Islet precursor cell (in vitro differentiated cells): ENCODE results near the gene ANKS1A.
A peak's percentile ranks its signal among the peaks of the same experiment; 100 is the strongest.

Experiments
- DNase-seq: peaks from one replicate; pipeline ENCODE4 v3.0.0-alpha.2; 2018

ANKS1A gene

DNA sequence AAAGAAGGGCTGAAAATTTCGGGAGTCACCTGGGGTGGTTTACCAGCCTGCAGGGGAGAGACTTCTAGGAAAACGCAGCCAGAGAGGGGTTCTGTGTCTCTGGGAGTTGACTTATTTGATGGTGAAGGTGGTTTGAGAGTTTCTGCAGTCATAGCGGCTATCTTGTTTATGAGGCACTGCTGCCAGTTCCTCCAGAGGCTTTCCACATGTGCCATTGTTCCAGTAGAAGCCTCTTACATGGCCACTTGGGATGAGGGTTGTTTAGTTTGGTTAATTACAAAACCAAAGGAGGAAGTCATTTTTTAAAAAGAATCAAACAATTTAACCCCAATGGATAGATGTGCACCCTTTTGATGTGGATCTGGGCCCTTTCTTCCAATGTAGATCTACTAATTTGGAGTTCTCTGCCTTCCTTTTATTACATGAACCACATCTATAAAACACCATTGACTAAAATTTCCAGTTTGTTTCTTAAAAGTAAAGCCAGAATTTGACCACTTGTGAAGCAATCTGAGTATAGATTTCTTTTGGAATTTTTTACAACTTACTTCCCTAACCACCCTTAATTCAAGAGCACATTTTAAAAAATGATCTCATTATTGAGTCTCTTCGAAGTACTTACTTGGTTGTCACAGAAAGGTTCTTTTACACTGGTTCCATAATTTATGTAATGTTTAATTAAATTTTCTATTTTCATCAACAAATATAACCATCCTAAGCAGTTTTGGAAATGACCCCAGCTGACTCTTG is 154.5 kb downstream of the ANKS1A start:
- peak; percentile 47 for DNase-seq

DNA sequence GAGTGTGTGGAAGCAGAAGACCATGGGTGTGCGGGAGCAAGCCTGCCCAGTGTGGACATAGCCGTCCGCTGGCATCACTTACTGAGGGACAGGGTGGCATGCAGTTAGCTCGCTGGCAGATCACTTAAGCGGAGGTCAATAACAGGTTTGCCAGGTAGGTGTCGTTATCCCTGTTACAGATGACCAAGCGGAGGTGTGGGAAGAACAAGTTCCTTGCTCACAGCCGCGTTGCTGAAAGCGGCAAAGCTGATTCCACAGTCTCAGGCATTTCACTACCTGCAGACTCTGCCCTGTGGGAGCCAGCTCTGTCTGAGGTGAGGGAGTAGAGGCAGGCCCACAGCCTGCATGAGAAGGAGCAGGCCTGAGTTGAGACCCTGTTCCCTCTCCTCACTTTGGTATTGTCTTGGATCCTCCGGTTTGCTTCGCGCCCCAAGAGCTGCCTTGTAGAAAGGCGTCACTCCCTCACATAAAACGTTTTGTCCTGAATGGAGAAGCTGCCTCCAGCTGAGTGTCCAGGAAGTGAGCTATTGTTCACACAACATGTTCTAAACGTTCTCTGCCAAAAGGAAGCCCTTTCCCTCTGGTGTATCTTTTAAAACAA is 155.2 kb downstream of the ANKS1A start:
- DNase-seq, result peak; percentile 54

DNA sequence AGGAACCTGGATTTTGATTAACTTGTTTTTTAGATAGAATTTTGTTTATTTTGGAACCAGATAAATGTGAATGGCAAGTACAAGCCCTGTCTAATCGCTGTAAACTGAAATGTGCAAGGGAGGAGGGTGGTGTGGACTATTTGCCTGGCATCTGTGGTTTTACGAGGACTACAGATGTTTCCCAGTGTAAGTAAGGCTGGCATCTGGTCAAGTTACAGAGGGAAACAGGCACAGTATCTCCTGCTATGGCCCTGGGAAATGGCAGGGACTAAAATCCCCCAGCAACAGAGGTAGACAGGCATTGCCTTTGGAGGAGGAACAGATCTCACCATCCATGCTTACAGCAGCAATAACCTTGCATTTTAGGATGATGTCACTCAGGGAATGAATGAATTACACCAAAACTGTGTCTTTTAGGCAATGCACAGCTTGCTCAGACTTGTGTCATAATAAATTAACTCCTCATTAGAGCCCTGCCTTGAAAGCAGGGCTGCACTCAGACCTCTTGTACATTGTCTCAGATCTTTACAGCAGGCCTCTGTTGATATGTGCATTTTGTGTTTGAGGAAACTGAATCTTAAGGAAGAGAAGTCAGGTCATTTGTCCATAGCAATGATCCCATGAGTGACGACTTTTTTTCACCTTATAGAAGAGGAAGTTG is 155.8 kb downstream of the ANKS1A start:
- peak; percentile 53 for DNase-seq

DNA sequence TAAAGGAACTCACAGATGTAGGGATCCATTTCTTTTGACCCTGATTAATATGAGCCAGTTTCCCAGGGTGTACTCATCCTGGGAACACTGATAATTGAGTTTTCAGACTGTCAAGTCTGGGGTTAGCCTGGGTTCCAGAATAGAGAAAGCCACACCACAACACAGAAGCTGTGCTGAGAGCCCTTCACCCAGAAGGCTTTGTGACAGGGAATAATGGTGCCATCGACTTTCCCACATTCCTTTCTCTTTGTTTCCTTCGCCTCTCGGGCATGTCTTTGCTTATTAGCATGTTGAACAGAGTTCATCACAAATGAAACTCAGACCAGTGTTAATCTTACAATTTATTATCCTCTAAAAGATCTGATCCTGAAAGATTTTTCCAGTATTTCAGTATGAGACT is 157.0 kb downstream of the ANKS1A start:
- peak; percentile 43 for DNase-seq

DNA sequence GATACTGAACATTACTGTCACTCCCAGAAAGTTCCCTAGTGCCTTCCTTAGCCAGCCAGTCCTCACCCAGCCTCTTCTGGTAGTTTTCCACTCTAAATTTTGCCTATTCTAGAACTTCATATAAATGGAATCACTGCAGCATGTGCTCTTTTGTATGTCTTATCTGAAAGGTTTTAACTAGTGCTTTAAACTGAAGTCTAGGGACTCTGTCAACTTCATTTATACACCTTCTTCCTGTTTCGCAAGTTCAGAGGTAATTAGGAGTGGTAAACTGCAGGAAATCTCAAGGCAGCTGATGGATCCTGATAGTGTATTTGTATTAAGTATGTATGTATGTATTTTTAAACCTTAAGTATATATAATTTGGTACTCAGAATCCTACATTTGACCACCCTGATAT is 157.8 kb downstream of the ANKS1A start:
- no peak for DNase-seq

DNA sequence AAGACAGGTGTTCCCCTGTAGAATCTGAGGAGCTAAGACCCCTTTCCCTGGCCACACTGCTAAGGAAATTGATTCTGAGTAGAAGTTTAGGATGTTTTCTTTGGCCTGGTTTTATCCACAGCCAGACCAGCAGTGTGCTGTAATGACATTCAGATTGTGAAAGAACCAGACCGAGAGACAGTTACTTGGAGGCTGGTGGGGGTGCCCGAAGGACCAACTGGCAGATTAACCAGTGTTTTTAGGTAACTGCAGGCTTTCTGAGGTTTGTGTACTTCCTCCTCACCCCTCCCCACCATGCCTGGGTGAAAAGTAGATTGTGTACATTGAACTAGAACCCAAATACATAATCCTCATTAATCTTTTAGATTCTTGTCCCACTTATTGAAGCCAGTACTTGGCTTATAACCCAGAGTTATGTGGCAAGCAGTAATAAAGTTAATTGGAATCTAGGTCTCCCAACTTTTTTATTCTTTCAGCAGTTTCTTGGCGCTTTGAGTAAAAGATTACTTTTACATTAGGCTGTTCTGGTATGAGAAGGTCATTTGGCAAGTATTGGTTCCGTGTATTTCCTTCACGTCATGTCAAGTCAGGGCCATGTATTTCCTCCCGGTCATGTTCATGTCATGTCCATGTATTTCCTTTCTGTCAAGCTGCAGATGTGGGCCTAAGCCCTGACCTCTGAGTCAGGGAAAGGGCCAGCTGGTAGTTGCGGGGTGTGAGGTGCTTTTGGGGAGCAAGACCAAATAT is 158.4 kb downstream of the ANKS1A start:
- DNase-seq, result peak; percentile 50

DNA sequence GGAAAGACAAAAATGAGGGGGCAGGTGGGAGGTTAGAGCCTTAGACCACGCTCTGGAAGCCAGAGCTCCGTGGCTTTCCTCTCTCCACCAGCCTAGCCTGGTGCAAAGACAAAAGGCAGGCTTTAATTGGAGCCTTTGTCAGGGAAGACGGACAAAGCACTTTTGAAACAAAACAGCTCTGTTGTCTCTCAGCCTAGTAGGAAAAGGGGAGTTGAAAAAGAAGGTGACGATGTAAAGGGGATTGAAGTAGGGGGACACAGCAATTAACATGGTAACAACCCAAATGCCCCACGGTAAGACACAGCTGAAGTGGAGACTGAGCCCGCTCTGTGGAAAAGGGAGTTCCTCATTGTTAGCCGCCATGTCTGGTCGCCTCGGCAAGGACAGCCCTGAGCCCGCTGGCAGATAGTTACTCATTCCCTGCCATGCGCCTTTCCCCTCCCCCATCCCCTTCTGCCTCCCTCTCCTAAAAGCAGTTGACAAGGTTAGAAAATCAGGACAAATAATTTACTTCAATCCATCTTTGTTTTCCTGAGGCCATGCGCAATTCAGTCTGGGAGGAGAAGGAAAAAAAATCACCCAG is 159.1 kb downstream of the ANKS1A start:
- no peak for DNase-seq

DNA sequence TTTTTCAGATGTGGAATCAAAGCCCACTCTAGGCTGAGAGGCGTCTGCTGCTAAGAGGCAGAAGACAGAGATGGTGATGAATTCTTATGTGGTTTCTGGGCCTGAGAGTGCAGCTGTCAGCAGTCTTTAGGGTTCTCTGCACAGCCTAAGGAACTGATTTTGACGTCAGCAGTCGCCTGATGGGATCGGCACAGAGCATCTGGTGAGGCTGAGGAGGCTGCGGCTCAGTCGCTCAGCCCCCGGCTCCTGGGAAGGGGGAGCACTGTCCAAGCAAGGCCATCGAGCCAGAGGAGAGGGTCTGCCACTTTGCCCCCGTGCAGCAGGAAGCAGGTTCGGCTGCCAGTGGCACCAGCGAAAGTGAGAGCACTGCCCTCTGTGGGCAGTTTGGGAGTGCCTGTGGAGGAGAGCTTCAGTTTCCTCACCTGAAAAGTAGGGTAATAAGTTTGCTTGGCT is 159.6 kb downstream of the ANKS1A start:
- DNase-seq, result peak; percentile 81

DNA sequence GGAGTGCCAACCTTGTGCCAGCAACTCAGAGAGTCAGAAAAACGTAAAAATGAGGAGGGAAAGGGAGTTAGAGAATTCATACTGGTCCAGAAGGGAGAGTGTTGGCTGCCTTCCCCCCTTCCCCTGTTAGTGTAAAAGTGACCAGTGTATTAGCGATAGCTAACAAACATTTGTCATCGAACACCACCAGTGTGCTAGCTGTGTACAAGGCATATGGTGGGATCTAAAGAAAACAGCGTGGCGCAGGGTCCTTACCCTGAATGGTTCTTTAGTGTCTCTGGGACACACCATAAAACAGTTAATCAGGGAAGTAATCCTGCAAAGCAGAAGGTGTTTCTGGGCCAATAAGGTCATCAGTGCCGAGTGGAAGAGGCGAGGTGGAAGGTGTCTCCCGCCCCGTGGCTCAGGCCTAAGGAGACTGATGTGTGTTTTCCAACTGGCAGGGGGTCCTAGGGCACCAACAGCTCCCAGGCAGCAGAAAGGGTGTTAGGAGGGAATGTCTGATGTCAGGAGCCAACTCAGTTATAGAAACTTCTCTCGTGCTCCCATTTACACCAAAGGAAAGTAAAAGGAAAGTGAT is 160.2 kb downstream of the ANKS1A start:
- peak; percentile 29 for DNase-seq

DNA sequence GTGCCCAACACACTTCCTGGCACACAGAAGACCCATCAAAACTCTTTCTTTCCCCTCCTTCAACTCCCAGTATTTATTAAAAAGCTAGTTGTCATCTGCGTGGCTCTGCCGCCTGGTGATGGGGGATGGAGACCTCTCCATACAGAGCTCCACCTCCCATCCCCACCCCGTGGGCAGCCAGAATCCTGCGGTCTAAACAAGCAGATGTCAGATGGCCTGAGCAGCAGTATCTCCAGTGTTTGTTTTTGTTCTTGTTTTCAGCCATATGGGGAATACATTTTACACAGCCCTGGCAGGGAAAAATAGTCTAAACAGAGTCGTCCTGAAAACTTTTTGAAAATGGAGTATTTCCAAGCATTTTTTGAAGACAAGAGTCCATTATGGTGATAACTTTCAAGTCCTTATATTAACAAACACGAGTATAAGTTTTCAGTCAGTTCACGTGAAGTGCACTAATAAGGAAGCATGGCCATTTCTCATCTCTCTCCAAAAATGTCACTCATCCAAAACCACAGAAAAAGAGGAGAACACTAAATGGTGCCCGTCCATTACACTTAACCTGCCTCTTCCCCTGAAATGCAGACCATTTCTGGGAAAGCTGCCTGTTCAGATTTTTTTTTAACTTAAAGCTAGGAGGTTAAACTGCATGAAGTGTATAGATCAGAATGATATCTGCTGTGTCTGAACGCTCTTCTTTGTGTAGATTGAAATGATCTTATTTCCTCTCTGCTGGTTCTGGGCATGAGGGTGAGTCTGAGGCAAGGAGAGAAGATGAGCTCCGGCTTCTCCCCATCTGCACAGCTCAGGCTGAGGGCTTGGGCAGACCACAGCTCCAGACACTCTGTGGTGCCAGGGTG is 161.1 kb downstream of the ANKS1A start:
- DNase-seq, result no peak

DNA sequence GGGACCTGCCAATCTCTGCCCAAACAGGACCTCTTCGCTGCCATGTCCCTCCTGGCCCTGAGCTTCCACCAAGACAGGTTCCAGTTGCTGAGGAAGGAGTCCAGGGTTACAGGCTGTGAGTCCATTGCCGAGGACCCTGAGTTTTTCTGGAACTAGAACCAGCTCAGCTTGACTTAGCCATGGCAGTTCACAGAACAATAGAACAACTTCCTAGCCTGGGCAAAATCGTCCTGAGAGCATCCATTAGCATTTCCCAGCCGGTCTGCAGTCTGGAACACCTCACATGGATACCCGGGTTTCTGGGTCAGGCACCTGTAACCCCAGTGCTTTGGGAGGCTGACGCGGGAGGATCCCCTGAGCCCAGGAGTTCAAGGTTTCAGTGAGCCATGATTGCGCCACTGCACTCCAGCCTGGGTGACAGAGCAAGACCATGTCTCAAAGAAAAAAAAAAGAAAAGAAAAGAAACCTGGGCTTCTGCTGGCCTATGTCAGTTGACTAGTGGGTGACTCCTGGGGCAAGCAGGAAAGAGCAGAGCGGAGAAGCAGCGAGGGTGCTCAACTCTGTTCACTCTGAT is 161.8 kb downstream of the ANKS1A start:
- peak; percentile 43 for DNase-seq

DNA sequence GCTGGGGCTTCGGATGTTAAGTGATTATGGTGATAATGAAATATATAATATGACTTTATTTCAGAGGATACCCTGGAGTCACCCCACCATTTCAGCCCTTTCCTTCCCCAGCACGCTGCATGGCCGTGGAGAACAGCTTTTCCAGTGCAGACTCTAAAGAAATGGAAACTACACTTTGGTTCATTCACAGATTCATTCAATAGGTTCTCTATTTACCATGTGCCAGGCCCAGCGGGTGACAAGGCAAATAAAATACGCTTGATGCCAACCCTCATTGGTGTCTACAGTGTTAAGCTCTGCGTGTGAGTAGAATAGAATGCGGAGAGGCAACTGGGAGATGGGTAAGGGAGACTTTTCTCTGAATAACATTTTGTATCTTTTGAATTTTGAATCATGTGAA is 162.3 kb downstream of the ANKS1A start:
- no peak for DNase-seq

DNA sequence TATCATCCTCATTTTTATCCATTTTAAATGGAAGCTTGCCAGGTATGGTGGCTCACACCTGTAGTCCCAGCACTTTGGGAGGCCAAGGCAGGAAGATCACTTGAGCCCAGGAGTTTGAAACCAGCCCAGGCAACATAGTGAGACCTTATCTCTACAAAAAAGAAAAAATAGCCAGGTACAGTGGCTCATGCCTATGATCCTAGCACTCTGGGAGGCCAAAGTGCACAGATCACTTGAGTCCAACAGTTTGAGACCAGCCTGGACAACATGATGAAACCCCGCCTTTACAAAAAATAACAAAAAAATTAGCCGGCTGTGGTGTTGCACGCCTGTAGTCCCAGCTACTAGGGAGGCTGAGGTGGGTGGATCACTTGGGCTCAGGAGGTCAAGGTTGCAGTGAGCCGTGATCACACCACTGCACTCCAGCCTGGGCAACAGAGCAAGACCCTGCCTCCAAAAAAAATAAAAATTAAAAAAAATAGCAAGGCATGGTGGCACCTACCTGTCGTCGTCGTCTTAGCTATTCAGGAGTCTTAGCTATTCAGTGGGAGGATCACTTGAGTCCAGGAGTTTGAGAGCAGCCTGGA is 163.0 kb downstream of the ANKS1A start:
- no peak for DNase-seq

DNA sequence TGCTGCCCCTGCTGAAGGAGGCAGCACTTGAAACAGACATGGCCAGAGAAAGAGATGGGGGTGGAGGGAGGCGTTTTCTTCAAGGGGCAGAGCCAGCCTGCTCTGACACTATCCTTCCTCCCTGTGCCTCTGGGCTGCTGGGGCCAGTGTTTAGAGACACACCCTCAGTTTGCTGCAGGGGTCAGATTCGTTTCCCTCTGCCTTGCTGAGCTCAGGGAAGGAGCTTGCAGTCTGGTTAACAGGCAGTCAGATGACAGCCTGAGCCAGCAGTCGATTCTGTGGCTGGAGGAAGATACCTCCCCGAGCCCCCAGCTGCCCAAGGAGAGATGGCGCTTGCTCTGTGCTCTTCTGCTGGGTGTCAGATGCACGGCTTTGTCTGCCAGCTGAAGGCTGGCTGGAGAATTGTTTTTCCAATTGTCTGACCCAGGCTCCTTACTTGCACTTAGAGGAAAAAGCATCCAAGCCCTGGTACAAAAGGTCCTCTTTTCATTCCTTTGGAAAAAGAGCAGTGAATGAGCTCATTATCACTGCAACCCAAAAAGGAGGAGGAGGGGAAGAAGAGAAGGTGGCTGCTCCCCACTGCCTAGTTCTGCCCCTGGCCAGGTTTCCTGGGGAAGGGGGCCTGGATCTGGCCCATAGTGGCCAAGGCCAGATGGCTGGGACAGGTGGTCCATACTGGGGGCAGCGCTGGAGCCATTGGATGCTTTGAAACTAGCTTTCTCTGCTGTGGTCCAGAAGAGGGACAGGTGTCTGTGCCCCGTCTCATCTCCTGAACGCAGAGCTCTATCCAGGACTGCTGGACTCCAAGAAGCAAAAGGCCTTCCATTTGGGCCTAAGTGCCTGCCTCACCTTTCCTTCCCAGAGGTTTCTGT is 163.9 kb downstream of the ANKS1A start:
- no peak for DNase-seq

DNA sequence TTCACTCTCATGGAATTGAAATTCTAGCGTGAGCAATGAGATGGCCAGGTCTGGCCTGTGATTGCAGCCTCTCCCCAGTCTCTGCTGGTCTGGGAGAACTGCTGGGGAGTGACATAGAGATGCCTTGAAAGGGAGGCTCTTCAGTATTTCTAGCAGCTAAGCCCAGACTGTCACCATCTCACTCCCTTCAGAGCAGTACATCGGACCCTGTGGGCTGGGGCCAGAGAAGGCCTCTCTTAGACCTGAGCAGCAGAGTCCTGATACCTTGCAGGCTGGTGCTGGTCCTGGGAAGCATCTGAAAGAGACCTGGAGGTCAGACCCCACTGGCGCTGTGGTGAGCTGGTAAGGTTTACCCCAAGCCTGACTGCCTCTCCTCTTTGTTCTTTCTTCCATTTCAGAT is 164.6 kb downstream of the ANKS1A start:
- no peak for DNase-seq

DNA sequence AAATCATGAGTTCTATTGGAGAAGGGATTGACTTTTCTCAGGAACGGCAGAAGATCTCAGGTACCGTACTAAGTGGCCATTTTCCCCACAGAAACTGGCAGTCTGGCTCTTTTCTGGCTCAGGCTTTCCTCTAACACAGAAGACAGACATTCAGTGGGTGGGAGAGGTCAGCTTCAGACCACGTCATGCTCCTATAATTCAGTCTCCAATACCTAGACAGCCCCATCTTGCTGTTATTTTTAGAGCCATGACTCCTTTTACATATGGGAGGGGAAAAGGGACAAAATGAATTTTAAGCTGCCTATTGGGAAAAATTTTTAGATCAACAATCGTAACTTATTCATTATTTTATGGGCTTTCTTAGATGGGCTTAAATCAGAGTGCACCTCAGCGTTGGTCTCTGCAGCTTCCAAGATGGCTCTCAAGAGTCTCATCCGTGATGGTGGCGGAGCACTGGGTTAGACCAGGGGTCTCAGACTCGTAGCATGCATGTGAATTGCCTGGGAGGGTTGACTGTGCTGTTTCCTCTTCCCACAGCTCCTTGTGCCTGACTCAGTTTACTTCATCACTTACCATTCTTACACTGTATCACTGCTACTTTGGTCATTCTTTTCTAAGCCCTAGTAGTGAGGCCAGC is 165.2 kb downstream of the ANKS1A start:
- DNase-seq, result no peak

DNA sequence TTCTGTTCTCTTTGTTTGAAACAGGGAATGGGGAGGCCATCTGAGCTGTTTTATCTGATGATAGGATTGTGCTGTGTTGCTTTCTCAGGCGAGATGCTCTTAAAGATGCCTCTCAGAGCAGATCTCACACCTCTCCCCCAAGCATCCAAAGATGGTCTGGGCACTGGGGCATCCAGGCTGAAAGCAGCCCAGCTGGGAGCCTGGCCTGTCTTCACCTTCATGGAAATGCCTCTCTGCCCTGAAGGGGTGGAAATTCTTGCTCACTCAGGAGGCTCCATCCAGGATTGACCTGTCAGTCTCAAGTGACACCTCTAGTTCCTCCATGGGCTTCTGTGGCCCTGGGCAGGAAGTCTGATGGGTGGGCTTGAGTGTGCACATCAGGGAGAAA is 165.7 kb downstream of the ANKS1A start:
- DNase-seq, result no peak

DNA sequence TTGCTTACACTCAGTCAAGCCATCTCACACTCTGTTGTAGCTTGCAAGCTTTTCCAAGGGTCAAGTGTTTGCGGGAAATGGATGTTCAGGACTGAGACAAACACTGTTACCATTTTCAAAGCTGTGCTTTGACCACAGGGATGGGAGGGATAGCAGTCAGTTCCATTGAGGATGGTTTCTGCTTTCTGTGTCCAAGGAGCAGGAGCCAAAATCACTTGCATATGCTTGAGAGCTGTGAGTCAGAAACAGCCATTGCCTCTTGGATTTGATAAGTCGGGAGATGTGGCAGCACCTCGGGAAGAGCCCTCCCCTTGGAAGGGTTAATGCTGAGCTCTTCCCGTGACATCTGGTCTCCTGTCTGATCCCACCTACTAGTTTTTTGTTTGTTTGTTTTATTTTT is 166.8 kb downstream of the ANKS1A start:
- DNase-seq, result no peak

DNA sequence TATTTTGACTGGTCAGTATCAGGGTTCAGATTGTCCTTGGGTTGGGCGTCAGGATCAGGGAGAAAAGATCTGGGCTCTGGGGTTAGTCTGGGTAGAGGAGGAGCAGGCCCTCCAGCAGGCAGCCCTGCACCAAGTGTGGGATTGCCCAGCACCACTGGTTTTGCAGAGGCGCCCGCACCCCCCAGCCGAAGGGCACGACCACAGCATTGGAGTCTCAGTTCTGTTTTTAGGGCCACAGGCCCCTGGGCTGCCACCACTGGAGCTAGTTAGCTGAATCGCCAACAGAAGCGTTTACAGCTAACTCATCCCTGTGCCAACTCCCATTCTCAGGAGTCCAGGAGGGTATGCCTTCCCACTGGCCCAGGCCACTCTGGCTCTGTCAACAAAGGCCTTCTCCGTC is 167.9 kb downstream of the ANKS1A start:
- no peak for DNase-seq
